DOHH2 (cell line): ENCODE data around the gene CENPC.

Experiments used
- EZH2phosphoT487 ChIP-seq: fragments of 200-600 bp; sonication (generic); IDR thresholded peaks from 2 replicates; pipeline ENCODE4 v1.6.1; 2017; ENCODE audit warnings: borderline replicate concordance, mild to moderate bottlenecking, antibody characterized with exemption, low read length, moderate library complexity, mixed read lengths
- TF ChIP-seq, protein P1 (sequence below): fragments of 200-600 bp; sonication (generic); IDR thresholded peaks from one replicate; pipeline ENCODE4 v1.5.1; 2014; ENCODE audit warnings: antibody characterized with exemption, mild to moderate bottlenecking, low read depth, low read length; ENCODE audit not compliant: poor library complexity, severe bottlenecking

DNA sequence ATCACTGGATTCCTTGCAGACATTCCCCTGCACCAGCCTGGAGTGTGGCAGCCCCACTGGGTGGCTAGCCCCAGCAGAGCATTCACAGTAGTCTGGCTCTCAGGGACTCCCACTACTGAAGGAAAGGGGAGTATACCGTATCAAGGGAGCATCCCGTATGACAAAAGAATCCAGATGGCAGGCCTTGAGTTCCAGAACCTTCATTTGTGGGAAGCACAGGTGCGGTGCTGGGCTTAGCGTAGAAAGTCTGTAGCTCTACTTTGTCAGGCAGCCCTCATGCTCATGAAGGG is 79.6 kb downstream of the CENPC start:
- TF ChIP-seq, protein P1, sequence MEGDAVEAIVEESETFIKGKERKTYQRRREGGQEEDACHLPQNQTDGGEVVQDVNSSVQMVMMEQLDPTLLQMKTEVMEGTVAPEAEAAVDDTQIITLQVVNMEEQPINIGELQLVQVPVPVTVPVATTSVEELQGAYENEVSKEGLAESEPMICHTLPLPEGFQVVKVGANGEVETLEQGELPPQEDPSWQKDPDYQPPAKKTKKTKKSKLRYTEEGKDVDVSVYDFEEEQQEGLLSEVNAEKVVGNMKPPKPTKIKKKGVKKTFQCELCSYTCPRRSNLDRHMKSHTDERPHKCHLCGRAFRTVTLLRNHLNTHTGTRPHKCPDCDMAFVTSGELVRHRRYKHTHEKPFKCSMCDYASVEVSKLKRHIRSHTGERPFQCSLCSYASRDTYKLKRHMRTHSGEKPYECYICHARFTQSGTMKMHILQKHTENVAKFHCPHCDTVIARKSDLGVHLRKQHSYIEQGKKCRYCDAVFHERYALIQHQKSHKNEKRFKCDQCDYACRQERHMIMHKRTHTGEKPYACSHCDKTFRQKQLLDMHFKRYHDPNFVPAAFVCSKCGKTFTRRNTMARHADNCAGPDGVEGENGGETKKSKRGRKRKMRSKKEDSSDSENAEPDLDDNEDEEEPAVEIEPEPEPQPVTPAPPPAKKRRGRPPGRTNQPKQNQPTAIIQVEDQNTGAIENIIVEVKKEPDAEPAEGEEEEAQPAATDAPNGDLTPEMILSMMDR, result no peak
- TF ChIP-seq EZH2phosphoT487, result no peak
